Measurements from ENCODE around the gene FAM98B. TPM values are rescaled to one million over a fixed set of nuclear protein-coding genes. Genes with fewer than 3 reads are reported as not detected.

Gene FAM98B
- polyA plus RNA-seq, 1 of the 3 experiments (the other 2 are of a cell fraction): 5.7 TPM

- H2AFZ ChIP-seq (ENCODE audit: low read depth): no peak overlapping the region
- CTCF ChIA-PET: interaction anchor here (0.9 to 1.0 kb wide), 2 partner anchors 209 to 218 kb away, joined by 3 read pairs; no protein-coding TSS in a partner anchor
- 99% methylated on average over 3 of the region's 3 CpGs for WGBS (ENCODE audit: low lambda C conversion rate)
- no peaks in the 10 kb centered on the region for H3K9me2 ChIP-seq
- no peak overlapping the region for H3K27ac ChIP-seq (ENCODE audit: low read depth in 2 of 2, low read length in 1 of 2)
- TF ChIP-seq CHD2 (IDR thresholded peaks at IDR 0.05; ENCODE audit: low read length, partially characterized antibody): no peak
- TF ChIP-seq USF2 (IDR thresholded peaks at IDR 0.05; ENCODE audit: borderline replicate concordance, low read depth, low read length): no peak
- no peak for TF ChIP-seq CTCF (IDR thresholded peaks at IDR 0.05)
- no peak for TF ChIP-seq GABPA (IDR thresholded peaks at IDR 0.05; ENCODE audit: low read depth)
- no peak for TF ChIP-seq GATA2 (CRISPR knock-in tag; IDR thresholded peaks at IDR 0.05)
- no peak for TF ChIP-seq TCF12 (IDR thresholded peaks at IDR 0.05)
- no peak for TF ChIP-seq SIN3A (IDR thresholded peaks at IDR 0.05; ENCODE audit: borderline replicate concordance, low read depth, low read length)
- no peak for TF ChIP-seq NFIC (IDR thresholded peaks at IDR 0.05; ENCODE audit: borderline replicate concordance)
- TF ChIP-seq FOXJ3 (CRISPR knock-in tag; IDR thresholded peaks at IDR 0.05): no peak
- TF ChIP-seq YY1 (IDR thresholded peaks at IDR 0.05; ENCODE audit: low read depth): no peak
- TF ChIP-seq JUND (IDR thresholded peaks at IDR 0.05): no peak
- no peak for TF ChIP-seq FOXM1 (IDR thresholded peaks at IDR 0.05; ENCODE audit: low read depth)
- H3K36me3 ChIP-seq (replicated peaks in 1 of 2; ENCODE audit: control insufficient read depth in 1 of 2, insufficient read depth in 2 of 2, low read length in 1 of 2): peaks cover 49 to 58% of the 10 kb centered on the region in 2 experiments
- POLR2A ChIA-PET: no interaction called here
- H3K9me3 ChIP-seq: no peaks in the 10 kb centered on the region
- H3K79me2 ChIP-seq (ENCODE audit: insufficient read depth): 0 out of 2 replicates have a peak, but pooled peaks cover 7% of the 10 kb centered on the region
- H3K4me3 ChIP-seq (ENCODE audit: low read depth in 2 of 2, low read length in 1 of 2): no peak overlapping the region
- H3K4me1 ChIP-seq (ENCODE audit: control insufficient read depth in 1 of 2, insufficient read depth in 2 of 2, low read depth in 1 of 2, low read length in 1 of 2): peaks cover 0 to 9% of the 10 kb centered on the region in 2 experiments; a peak in 3 of 4 replicates
- H3K4me2 ChIP-seq: no peak overlapping the region
- no peak overlapping the region for H3K9ac ChIP-seq
- no peak for DNase-seq
- H4K20me1 ChIP-seq (ENCODE audit: insufficient read depth): no peaks in the 10 kb centered on the region
- H3F3A ChIP-seq (replicated peaks; ENCODE audit: insufficient read depth): peaks cover 14% of the 10 kb centered on the region
- H3K27me3 ChIP-seq (ENCODE audit: insufficient read depth): no peaks in the 10 kb centered on the region
Measured at GRCh38 chr15:38481761-38482160, 27.8 kb downstream of the FAM98B start.

GRCh38 chr15:38482572-38482971 lies 28.6 kb downstream of the FAM98B start:
- H3K27me3 ChIP-seq (ENCODE audit: insufficient read depth): no peaks in the 10 kb centered on the region
- POLR2A ChIA-PET: no interaction called here
- 0 out of 2 replicates have a peak, but pooled peaks cover 7% of the 10 kb centered on the region for H3K79me2 ChIP-seq (ENCODE audit: insufficient read depth)
- H3K27ac ChIP-seq (ENCODE audit: low read depth in 2 of 2, low read length in 1 of 2): no peak overlapping the region
- H2AFZ ChIP-seq (ENCODE audit: low read depth): no peak overlapping the region
- H3K36me3 ChIP-seq (replicated peaks in 1 of 2; ENCODE audit: control insufficient read depth in 1 of 2, insufficient read depth in 2 of 2, low read length in 1 of 2): peaks cover 50 to 53% of the 10 kb centered on the region in 2 experiments
- CTCF ChIA-PET: interaction anchor here (1.0 kb wide), 1 partner anchor 81 kb away, joined by 3 read pairs; the partner anchor contains the start of gene RASGRP1
- no peak for DNase-seq
- peaks cover 14% of the 10 kb centered on the region for H3F3A ChIP-seq (replicated peaks; ENCODE audit: insufficient read depth)
- H3K4me1 ChIP-seq (ENCODE audit: control insufficient read depth in 1 of 2, insufficient read depth in 2 of 2, low read depth in 1 of 2, low read length in 1 of 2): peaks cover 0 to 9% of the 10 kb centered on the region in 2 experiments; a peak in 3 of 4 replicates
- H3K9me3 ChIP-seq: no peaks in the 10 kb centered on the region
- no peak overlapping the region for H3K4me3 ChIP-seq (ENCODE audit: low read depth in 2 of 2, low read length in 1 of 2)
- H3K4me2 ChIP-seq: no peak overlapping the region
- no peak overlapping the region for H3K9ac ChIP-seq
- no peaks in the 10 kb centered on the region for H3K9me2 ChIP-seq
- H4K20me1 ChIP-seq (ENCODE audit: insufficient read depth): no peaks in the 10 kb centered on the region
- no peak for TF ChIP-seq RCOR1 (IDR thresholded peaks at IDR 0.05; ENCODE audit: low read length)
- TF ChIP-seq TAF1 (IDR thresholded peaks at IDR 0.05; ENCODE audit: borderline replicate concordance, low read depth, low read length): no peak
- TF ChIP-seq GABPA (IDR thresholded peaks at IDR 0.05; ENCODE audit: low read depth): no peak
- no peak for TF ChIP-seq ELF1 (IDR thresholded peaks at IDR 0.05)
- TF ChIP-seq CHD2 (IDR thresholded peaks at IDR 0.05; ENCODE audit: low read length, partially characterized antibody): no peak
- TF ChIP-seq FOSL2 (IDR thresholded peaks at IDR 0.05; ENCODE audit: borderline replicate concordance, low read depth): no peak
- no peak for TF ChIP-seq IRF3 (IDR thresholded peaks at IDR 0.05; ENCODE audit: low read depth, low read length)
- no peak for TF ChIP-seq MAX (IDR thresholded peaks at IDR 0.05; ENCODE audit: low read depth)
- no peak for TF ChIP-seq REST (IDR thresholded peaks at IDR 0.05; ENCODE audit: low read depth, low read length)
- no peak for TF ChIP-seq JUND (IDR thresholded peaks at IDR 0.05)
- TF ChIP-seq NRF1 (IDR thresholded peaks at IDR 0.05; ENCODE audit: low read depth, low read length): no peak
- TF ChIP-seq MEF2A (IDR thresholded peaks at IDR 0.05; ENCODE audit: borderline replicate concordance, low read depth): no peak
- TF ChIP-seq YY1 (IDR thresholded peaks at IDR 0.05; ENCODE audit: low read depth): no peak

Data from SK-N-SH (cell line).